ENCODE measurements around the gene ARFGAP2.

DNA sequence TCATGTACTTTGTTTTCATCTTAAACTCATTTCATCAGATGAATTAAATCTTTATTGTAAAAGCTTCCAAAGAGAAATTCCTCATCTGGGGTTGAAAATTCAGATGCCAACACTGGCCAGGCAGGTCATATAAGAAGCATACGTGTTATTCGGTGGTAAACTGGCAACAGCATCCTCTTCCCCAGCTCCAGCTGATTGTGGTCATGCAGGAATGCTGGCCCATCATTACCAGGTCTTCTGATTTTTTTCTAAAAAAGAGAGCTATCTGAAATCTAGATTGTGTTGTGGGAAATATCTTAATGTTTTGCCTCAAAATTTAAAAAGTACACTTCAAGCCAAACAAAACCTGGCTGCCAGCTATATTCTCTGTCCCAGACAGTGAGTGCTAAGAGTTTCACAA lies 53.6 kb downstream of the ARFGAP2 start:
- TF ChIP-seq POLR2A (IDR thresholded peaks at IDR 0.05; ENCODE audit: extremely low read depth, insufficient read length) = no peak
- TF ChIP-seq, protein P1, sequence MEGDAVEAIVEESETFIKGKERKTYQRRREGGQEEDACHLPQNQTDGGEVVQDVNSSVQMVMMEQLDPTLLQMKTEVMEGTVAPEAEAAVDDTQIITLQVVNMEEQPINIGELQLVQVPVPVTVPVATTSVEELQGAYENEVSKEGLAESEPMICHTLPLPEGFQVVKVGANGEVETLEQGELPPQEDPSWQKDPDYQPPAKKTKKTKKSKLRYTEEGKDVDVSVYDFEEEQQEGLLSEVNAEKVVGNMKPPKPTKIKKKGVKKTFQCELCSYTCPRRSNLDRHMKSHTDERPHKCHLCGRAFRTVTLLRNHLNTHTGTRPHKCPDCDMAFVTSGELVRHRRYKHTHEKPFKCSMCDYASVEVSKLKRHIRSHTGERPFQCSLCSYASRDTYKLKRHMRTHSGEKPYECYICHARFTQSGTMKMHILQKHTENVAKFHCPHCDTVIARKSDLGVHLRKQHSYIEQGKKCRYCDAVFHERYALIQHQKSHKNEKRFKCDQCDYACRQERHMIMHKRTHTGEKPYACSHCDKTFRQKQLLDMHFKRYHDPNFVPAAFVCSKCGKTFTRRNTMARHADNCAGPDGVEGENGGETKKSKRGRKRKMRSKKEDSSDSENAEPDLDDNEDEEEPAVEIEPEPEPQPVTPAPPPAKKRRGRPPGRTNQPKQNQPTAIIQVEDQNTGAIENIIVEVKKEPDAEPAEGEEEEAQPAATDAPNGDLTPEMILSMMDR (IDR thresholded peaks at IDR 0.05; ENCODE audit: low read depth, low read length) = no peak
